Stomach (tissue), 9 donors: ENCODE measurements around the gene ANKRD33. TPM values are rescaled to one million over a fixed set of nuclear protein-coding genes. Genes with fewer than 3 reads are reported as not detected.
A peak's percentile ranks its signal among the peaks of the same experiment; 100 is the strongest.

Source experiments
- DNase-seq, 2 donors: peaks; one replicate each; pipeline versions ENCODE4 v3.0.0 to v3.0.0-alpha.2; 2013 to 2019
- H3K27ac ChIP-seq, 5 donors: fragments of 200-600 bp in 4 of 5; sonication (generic) in 4 of 5; one replicate each; pipeline ENCODE4 v1.5.1; 2013 to 2019; ENCODE audit warnings: mild to moderate bottlenecking in 1 of 5, moderate library complexity in 1 of 5
- H3K27me3 ChIP-seq, 3 donors: fragments of 200-600 bp; sonication (generic); one replicate each; pipeline ENCODE4 v1.5.1; 2017 to 2019; ENCODE audit warnings: mixed run types in 1 of 3
- H3K36me3 ChIP-seq, 4 donors: fragments of 200-600 bp; sonication (generic); 1 replicate in 3 of 4; 2 replicates in 1 of 4; pipeline ENCODE4 v1.5.1; 2016 to 2019
- H3K4me1 ChIP-seq, 4 donors: fragments of 200-600 bp; sonication (generic); one replicate each; pipeline ENCODE4 v1.5.1; 2016 to 2019
- H3K4me3 ChIP-seq, 4 donors: fragments of 200-600 bp; sonication (generic) in 3 of 4; one replicate each; pipeline ENCODE4 v1.5.1; 2016 to 2019; ENCODE audit warnings: mild to moderate bottlenecking in 1 of 4
- H3K9me3 ChIP-seq, 4 donors: fragments of 200-600 bp; sonication (generic); one replicate each; pipeline ENCODE4 v1.5.1; 2016 to 2019
- EP300 ChIP-seq: sonication (generic); formaldehyde crosslinking; IDR thresholded peaks from one replicate; pipeline ENCODE4 v1.6.1; 2017; ENCODE audit warnings: antibody characterized with exemption
- POLR2A ChIP-seq, 4 donors: fragments of 450-650 bp; IDR thresholded peaks; one replicate each; pipeline ENCODE4 v1.6.1; 2016; ENCODE audit warnings: antibody characterized with exemption in 4 of 4, control low read depth in 2 of 4, mild to moderate bottlenecking in 1 of 4, moderate library complexity in 1 of 4
- POLR2AphosphoS5 ChIP-seq, 3 donors: sonication (generic); formaldehyde crosslinking; IDR thresholded peaks; one replicate each; pipeline ENCODE4 v1.6.1; 2016; ENCODE audit warnings: antibody characterized with exemption in 3 of 3
- WGBS, 5 donors: extraction: QIAGEN DNeasy Blood & Tissue Kit in 3 of 5; methylation state at CpG; one replicate each; pipeline versions ENCODE4 v1.1.5 to v1.1.7; 2013 to 2018; 5-methylcytosine and 5-hydroxymethylcytosine counted together
- intact Hi-C: fragments of 100-400 bp; cut with DNase I; formaldehyde crosslinking; loops from one replicate; pipeline ENCODE4 v1.15.1; 2023; ENCODE audit warnings: low total_unique reads
- polyA plus RNA-seq, 3 donors: library from polyadenylated mRNA; stranded (reverse); fragments of 200-250 nt; gene quantifications; one replicate each; pipeline ENCODE4 v1.2.3, GENCODE V29; 2013
- total RNA-seq, 5 donors: library from RNA; depleted of rRNA; stranded (reverse); fragments of >200 nt; gene quantifications; one replicate each; pipeline versions ENCODE4 v1.1.0 to v1.2.3, GENCODE V29; 2014 to 2016
- TF ChIP-seq, protein P1 (sequence below), 7 experiments: fragments of 450-650 bp in 4 of 7; fragments of 200-600 bp in 3 of 7; sonication (generic) in 3 of 7; IDR thresholded peaks; one replicate each; pipeline ENCODE4 v1.5.1; 2016 to 2019; ENCODE audit warnings: antibody characterized with exemption in 7 of 7, control low read depth in 2 of 7, mild to moderate bottlenecking in 1 of 7
- donor health status: healthy with polysubstance abuse.
- donor health status: Bipolar disorder and iron deficiency.
- donor health status: healthy.

Gene ANKRD33
- total and polyA plus RNA-seq, 8 donors = not detected

- peaks cover 11 to 79% (median 48%) of the 10 kb centered on the region in 3 donors for H3K27me3 ChIP-seq
- WGBS, 5 donors = 39 to 61% (median 56%) methylated on average over 25 to 55 of the region's 57 CpGs
- intact Hi-C loops = no loop called here
- TF ChIP-seq, protein P1, sequence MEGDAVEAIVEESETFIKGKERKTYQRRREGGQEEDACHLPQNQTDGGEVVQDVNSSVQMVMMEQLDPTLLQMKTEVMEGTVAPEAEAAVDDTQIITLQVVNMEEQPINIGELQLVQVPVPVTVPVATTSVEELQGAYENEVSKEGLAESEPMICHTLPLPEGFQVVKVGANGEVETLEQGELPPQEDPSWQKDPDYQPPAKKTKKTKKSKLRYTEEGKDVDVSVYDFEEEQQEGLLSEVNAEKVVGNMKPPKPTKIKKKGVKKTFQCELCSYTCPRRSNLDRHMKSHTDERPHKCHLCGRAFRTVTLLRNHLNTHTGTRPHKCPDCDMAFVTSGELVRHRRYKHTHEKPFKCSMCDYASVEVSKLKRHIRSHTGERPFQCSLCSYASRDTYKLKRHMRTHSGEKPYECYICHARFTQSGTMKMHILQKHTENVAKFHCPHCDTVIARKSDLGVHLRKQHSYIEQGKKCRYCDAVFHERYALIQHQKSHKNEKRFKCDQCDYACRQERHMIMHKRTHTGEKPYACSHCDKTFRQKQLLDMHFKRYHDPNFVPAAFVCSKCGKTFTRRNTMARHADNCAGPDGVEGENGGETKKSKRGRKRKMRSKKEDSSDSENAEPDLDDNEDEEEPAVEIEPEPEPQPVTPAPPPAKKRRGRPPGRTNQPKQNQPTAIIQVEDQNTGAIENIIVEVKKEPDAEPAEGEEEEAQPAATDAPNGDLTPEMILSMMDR (IDR thresholded peaks at IDR 0.05) = no peak
- no peaks in the 10 kb centered on the region for H3K9me3 ChIP-seq
- peak overlapping the region; percentile 48 to 62 (median 49) for H3K4me3 ChIP-seq
- H3K4me1 ChIP-seq = peaks cover 22 to 39% (median 31%) of the 10 kb centered on the region in 4 donors
- H3K36me3 ChIP-seq = no peaks in the 10 kb centered on the region
- DNase-seq = peak in 1 of 2 donors; percentile 70
- H3K27ac ChIP-seq = peak overlapping the region in 3 of 5 donors; percentile 31 to 78 (median 75)
These were observed 38.8 kb upstream of the ANKRD33 start for GRCh38 chr12:51848841-51849735.

- Histone ChIP-seq H3K36me3 (no peaks in the 10 kb centered on the region), H3K9me3 (no peaks in the 10 kb centered on the region), H3K4me1 (peaks cover 22 to 39% (median 31%) of the 10 kb centered on the region in 4 donors), H3K27ac (peak overlapping the region in 2 of 5 donors; percentile 18 to 78), H3K27me3 (peaks cover 11 to 73% (median 41%) of the 10 kb centered on the region in 3 donors), H3K4me3 (no peak overlapping the region)
- intact Hi-C loops = no loop called here
- DNase-seq = no peak
- 83 to 88% (median 85%) methylated on average over 8 of the region's 8 CpGs for WGBS, 5 donors
- TF ChIP-seq POLR2AphosphoS5 (IDR thresholded peaks at IDR 0.05) (no peak), POLR2A (IDR thresholded peaks at IDR 0.05) (no peak), EP300 (no peak)
- TF ChIP-seq, protein P1 (IDR thresholded peaks at IDR 0.05) = no peak
These were observed 37.6 kb upstream of the ANKRD33 start for GRCh38 chr12:51850081-51850964.

- H3K4me1 ChIP-seq = peaks cover 24 to 44% (median 33%) of the 10 kb centered on the region in 4 donors
- peak overlapping the region in 2 of 5 donors; percentile 18 to 78 for H3K27ac ChIP-seq
- intact Hi-C loops = no loop called here
- H3K36me3 ChIP-seq = no peaks in the 10 kb centered on the region
- no peak for DNase-seq
- H3K4me3 ChIP-seq = no peak overlapping the region
- TF ChIP-seq POLR2AphosphoS5 (IDR thresholded peaks at IDR 0.05) (no peak), POLR2A (IDR thresholded peaks at IDR 0.05) (no peak), EP300 (no peak)
- TF ChIP-seq, protein P1 (IDR thresholded peaks at IDR 0.05) = no peak
- whole genome bisulfite sequencing, 5 donors = 77 to 96% (median 80%) methylated on average over 3 to 4 of the region's 4 CpGs
- no peaks in the 10 kb centered on the region for H3K9me3 ChIP-seq
- H3K27me3 ChIP-seq = peaks cover 9 to 73% (median 39%) of the 10 kb centered on the region in 3 donors
These were observed 37.0 kb upstream of the ANKRD33 start for GRCh38 chr12:51850965-51851299.

DNA sequence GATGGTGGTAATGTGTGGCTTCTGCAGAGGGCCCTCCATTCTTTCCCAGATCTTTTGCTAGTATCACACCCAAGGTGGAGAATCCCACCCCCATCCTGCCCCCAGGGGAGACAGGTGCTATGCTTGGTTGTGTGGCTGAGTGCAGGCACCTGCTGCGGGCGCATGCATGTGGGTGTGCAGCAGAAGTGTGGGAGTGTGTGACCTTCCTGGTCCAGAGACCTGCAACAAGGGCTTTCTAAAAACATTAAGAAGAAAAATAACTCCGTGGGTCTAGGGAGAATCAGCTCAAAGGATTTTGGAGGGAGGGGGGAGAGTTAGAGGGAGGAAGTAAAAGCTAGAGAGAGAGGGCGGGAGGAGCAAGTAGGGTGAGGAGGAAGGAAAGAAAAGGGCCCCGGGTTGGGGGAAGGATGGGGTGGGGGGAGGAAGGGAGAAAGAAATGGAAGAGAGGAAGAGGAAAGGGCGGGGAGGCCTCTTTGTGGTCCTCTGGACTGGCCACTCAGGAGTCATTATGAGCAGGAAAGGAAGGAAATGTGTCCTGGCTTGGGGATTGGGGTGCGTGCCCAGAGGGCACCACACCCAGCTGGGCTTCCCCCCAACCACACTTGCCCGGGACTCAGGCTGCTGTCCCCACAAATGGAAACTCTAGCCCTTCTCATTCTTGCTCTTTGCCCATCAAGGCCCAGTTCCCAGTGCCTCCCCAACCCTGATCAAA is 36.3 kb upstream of the ANKRD33 start:
- no peak for TF ChIP-seq POLR2A (IDR thresholded peaks at IDR 0.05)
- no peak for TF ChIP-seq POLR2AphosphoS5 (IDR thresholded peaks at IDR 0.05)
- no peak for TF ChIP-seq EP300
- TF ChIP-seq, protein P1 (IDR thresholded peaks at IDR 0.05) = no peak
- intact Hi-C loops = no loop called here
- Histone ChIP-seq H3K27ac (peak overlapping the region in 1 of 5 donors; percentile 78), H3K9me3 (no peaks in the 10 kb centered on the region), H3K4me1 (peaks cover 23 to 44% (median 32%) of the 10 kb centered on the region in 4 donors), H3K36me3 (no peaks in the 10 kb centered on the region), H3K4me3 (no peak overlapping the region), H3K27me3 (peaks cover 5 to 73% (median 39%) of the 10 kb centered on the region in 3 donors)
- no peak for DNase-seq
- 58 to 67% (median 65%) methylated on average over 8 of the region's 8 CpGs for WGBS, 5 donors
